Suppressor macrophage treated with lipopolysaccharide for 4 hours (primary cell): ENCODE data around the gene MOB3B.
"Not testable (repeated sequence)": the region's sequence is repeated elsewhere in the genome, so short reads cannot be mapped to it uniquely, and the experiment has no call there.

Experiments used
- DNase-seq: peaks from one replicate; pipeline ENCODE4 v3.0.0-alpha.2; 2020

The MOB3B gene

GRCh38 chr9:27441741-27442070 lies 87.9 kb downstream of the MOB3B start:
- DNase-seq: no peak

GRCh38 chr9:27440888-27441740 lies 88.5 kb downstream of the MOB3B start:
- no peak for DNase-seq

- DNase-seq: no peak
Measured at GRCh38 chr9:27438522-27438921, 91.1 kb downstream of the MOB3B start.

- DNase-seq: no peak
Measured at GRCh38 chr9:27437652-27438373, 91.8 kb downstream of the MOB3B start.

GRCh38 chr9:27436234-27436633 lies 93.4 kb downstream of the MOB3B start:
- no peak for DNase-seq

- DNase-seq: no peak
Measured at GRCh38 chr9:27433631-27434325, 95.8 kb downstream of the MOB3B start.

GRCh38 chr9:27432308-27432707 lies 97.3 kb downstream of the MOB3B start:
- no peak for DNase-seq

- no peak for DNase-seq
Measured at GRCh38 chr9:27431543-27432147, 98.0 kb downstream of the MOB3B start.

GRCh38 chr9:27430750-27431535 lies 98.7 kb downstream of the MOB3B start:
- DNase-seq: no peak

GRCh38 chr9:27429917-27430316 lies 99.7 kb downstream of the MOB3B start:
- no peak for DNase-seq

GRCh38 chr9:27429436-27429835 lies 100.2 kb downstream of the MOB3B start:
- no peak for DNase-seq

GRCh38 chr9:27428551-27428950 lies 101.1 kb downstream of the MOB3B start:
- DNase-seq: no peak

- DNase-seq: no peak
Measured at GRCh38 chr9:27427272-27427643, 102.4 kb downstream of the MOB3B start.

- no peak for DNase-seq
Measured at GRCh38 chr9:27426511-27427271, 102.9 kb downstream of the MOB3B start.

GRCh38 chr9:27425827-27426510 lies 103.6 kb downstream of the MOB3B start:
- DNase-seq: no peak

- no peak for DNase-seq
Measured at GRCh38 chr9:27423915-27424710, 105.5 kb downstream of the MOB3B start.

GRCh38 chr9:27422279-27422834 lies 107.3 kb downstream of the MOB3B start:
- DNase-seq: no peak

GRCh38 chr9:27421577-27421976 lies 108.0 kb downstream of the MOB3B start:
- no peak for DNase-seq

- DNase-seq: not testable (repeated sequence)
Measured at GRCh38 chr9:27419558-27419957, 110.1 kb downstream of the MOB3B start.

- no peak for DNase-seq
Measured at GRCh38 chr9:27414220-27414761, 115.3 kb downstream of the MOB3B start.
